ENCODE data around the gene BABAM2.
"Not testable (repeated sequence)": the region's sequence is repeated elsewhere in the genome, so short reads cannot be mapped to it uniquely, and the experiment has no call there.

The BABAM2 gene

DNA sequence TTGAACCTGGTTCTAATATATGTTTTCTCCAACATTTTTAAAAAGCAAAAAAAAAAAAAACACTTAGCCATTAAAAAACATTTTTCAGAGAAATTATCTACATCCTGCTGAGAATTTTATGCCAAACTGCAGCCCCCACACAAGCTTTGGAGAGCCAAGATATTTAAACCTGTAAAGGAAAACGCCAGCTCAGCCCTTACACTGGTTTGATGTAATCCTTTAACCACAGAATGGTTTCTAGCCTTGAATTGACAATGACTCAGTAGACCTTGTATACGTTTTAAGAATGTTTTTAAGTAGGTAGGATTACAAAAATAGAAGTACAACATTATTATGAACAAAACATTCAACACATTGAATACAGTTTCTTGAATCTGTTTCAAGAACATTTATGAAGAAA, 113.6 kb downstream of the BABAM2 start:
- POLR2A ChIA-PET = interaction anchor here (0.6 kb wide), 1 partner anchor 508 kb away, joined by 3 read pairs; no protein-coding TSS in a partner anchor
- 40% methylated on average over 1 of the region's 2 CpGs for whole genome bisulfite sequencing (ENCODE audit: insufficient coverage)
- H3K4me3 ChIP-seq (ENCODE audit: control insufficient read depth in 1 of 7, extremely low read depth in 1 of 7, insufficient read depth in 4 of 7, low read depth in 2 of 7, low read length in 6 of 7) = no peak overlapping the region
- DNase-seq = peak in 2 of 3 donors; percentile 45 to 54
- peaks cover 0 to 17% (median 3%) of the 10 kb centered on the region in 4 experiments for H3K4me1 ChIP-seq (ENCODE audit: control extremely low read depth in 1 of 4, control insufficient read depth in 4 of 4, insufficient read depth in 4 of 4, low read length in 3 of 4)
- peaks cover 0 to 2% (median 0%) of the 10 kb centered on the region in 4 experiments for H3K36me3 ChIP-seq (ENCODE audit: control insufficient read depth in 4 of 4, insufficient read depth in 4 of 4, low read length in 3 of 4)
- H3K9me3 ChIP-seq (ENCODE audit: control extremely low read depth in 1 of 5, control insufficient read depth in 4 of 5, insufficient read depth in 2 of 5, low read depth in 1 of 5, low read length in 4 of 5) = no peaks in the 10 kb centered on the region
- no peak overlapping the region for H3K27ac ChIP-seq (ENCODE audit: insufficient read depth in 1 of 2, low read depth in 1 of 2, low read length in 2 of 2, poor library complexity in 1 of 2, severe bottlenecking in 2 of 2)
- CTCF ChIA-PET = interaction anchor here (0.6 to 0.8 kb wide), 2 partner anchors 30 to 39 kb away, joined by 3 to 4 read pairs; no protein-coding TSS in a partner anchor
- no peaks in the 10 kb centered on the region for H3K27me3 ChIP-seq (replicated peaks in 2 of 5; ENCODE audit: control insufficient read depth in 4 of 5, insufficient read depth in 5 of 5, low read length in 4 of 5)

DNA sequence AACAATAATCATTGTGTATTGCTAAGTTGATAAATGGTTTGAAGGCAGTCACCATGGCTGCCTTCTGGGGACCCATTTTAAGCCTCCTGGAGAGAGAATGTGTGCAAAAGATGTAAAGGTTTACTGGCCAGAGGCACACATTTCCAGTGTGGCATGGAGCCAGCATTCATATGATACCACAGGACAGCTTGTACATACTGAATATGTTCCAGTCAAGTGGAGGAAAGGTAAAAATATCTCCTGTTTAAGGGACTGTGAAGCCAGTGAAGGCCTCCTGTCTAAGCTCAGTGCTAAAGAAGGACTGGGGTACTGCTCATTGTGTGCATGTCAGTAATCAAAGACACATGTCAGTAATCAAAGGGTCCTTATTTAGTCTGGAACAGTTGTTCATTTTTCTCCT, 119.2 kb downstream of the BABAM2 start:
- H3K9me3 ChIP-seq (ENCODE audit: control extremely low read depth in 1 of 5, control insufficient read depth in 4 of 5, insufficient read depth in 2 of 5, low read depth in 1 of 5, low read length in 4 of 5) = peaks cover 0 to 1% (median 0%) of the 10 kb centered on the region in 5 experiments
- H3K36me3 ChIP-seq (ENCODE audit: control insufficient read depth in 4 of 4, insufficient read depth in 4 of 4, low read length in 3 of 4) = peaks cover 0 to 5% (median 0%) of the 10 kb centered on the region in 4 experiments
- no peak overlapping the region for H3K4me3 ChIP-seq (ENCODE audit: control insufficient read depth in 1 of 7, extremely low read depth in 1 of 7, insufficient read depth in 4 of 7, low read depth in 2 of 7, low read length in 6 of 7)
- CTCF ChIA-PET = interaction anchor here (1.5 kb wide), 1 partner anchor 13 kb away, joined by 4 read pairs; no protein-coding TSS in a partner anchor
- no peaks in the 10 kb centered on the region for H3K27me3 ChIP-seq (replicated peaks in 2 of 5; ENCODE audit: control insufficient read depth in 4 of 5, insufficient read depth in 5 of 5, low read length in 4 of 5)
- POLR2A ChIA-PET = no interaction called here
- peaks cover 0 to 3% (median 0%) of the 10 kb centered on the region in 4 experiments for H3K4me1 ChIP-seq (ENCODE audit: control extremely low read depth in 1 of 4, control insufficient read depth in 4 of 4, insufficient read depth in 4 of 4, low read length in 3 of 4)
- no peak overlapping the region for H3K27ac ChIP-seq (ENCODE audit: insufficient read depth in 1 of 2, low read depth in 1 of 2, low read length in 2 of 2, poor library complexity in 1 of 2, severe bottlenecking in 2 of 2)
- no peak for DNase-seq

DNA sequence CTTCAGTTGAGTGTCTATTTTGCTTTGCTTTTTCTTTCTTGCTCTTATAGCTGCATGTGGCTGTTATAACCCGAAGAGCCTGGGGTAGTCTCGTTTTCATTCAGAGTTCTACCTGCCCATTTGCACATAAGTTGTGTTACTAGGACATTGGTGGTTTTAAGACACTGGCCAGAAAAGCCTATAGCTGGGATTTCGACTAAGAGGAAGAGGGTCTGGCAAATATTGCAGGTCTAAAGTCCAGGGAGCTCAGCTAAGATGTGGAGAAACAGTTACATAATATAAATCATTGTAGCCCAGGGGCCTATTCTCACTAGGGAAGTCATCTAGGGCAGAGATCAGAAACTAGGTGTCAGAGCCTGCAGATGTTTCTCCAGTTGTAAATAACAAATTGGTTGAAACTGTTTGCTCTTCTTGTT, 120.8 kb downstream of the BABAM2 start:
- Histone ChIP-seq H3K27ac (ENCODE audit: insufficient read depth in 1 of 2, low read depth in 1 of 2, low read length in 2 of 2, poor library complexity in 1 of 2, severe bottlenecking in 2 of 2) (no peak overlapping the region), H3K4me3 (ENCODE audit: control insufficient read depth in 1 of 7, extremely low read depth in 1 of 7, insufficient read depth in 4 of 7, low read depth in 2 of 7, low read length in 6 of 7) (no peak overlapping the region), H3K27me3 (replicated peaks in 2 of 5; ENCODE audit: control insufficient read depth in 4 of 5, insufficient read depth in 5 of 5, low read length in 4 of 5) (no peaks in the 10 kb centered on the region), H3K4me1 (ENCODE audit: control extremely low read depth in 1 of 4, control insufficient read depth in 4 of 4, insufficient read depth in 4 of 4, low read length in 3 of 4) (no peaks in the 10 kb centered on the region), H3K9me3 (ENCODE audit: control extremely low read depth in 1 of 5, control insufficient read depth in 4 of 5, insufficient read depth in 2 of 5, low read depth in 1 of 5, low read length in 4 of 5) (peaks cover 0 to 1% (median 0%) of the 10 kb centered on the region in 5 experiments), H3K36me3 (ENCODE audit: control insufficient read depth in 4 of 4, insufficient read depth in 4 of 4, low read length in 3 of 4) (peaks cover 0 to 5% (median 0%) of the 10 kb centered on the region in 4 experiments)
- ChIA-PET POLR2A (no interaction called here), CTCF (interaction anchor here (1.3 to 1.5 kb wide), 2 partner anchors 12 to 14 kb away, joined by 3 to 4 read pairs; no protein-coding TSS in a partner anchor)
- DNase-seq = no peak
- 92% methylated on average over 2 of the region's 3 CpGs for WGBS (ENCODE audit: insufficient coverage)

DNA sequence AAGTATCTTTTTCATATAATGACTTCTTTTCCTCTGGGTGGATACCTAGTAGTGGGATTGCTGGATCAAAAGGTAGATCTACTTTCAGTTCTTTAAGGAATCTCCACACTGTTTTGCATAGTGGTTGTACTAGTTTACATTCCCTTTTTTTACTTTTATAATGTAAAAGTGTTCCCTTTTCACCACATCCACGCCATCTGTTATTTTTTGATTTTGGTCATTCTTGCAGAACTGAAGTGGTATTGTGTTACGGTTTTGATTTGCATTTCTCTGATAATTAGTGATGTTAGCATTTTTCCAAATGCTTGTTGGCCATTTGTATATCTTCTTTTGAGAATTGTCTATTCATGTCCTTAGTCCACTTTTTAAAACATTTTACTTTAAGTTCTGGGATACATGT, 127.9 kb downstream of the BABAM2 start:
- DNase-seq; H3K36me3 ChIP-seq (ENCODE audit: control insufficient read depth in 4 of 4, insufficient read depth in 4 of 4, low read length in 3 of 4); CTCF ChIA-PET; H3K4me3 ChIP-seq (ENCODE audit: control insufficient read depth in 1 of 7, extremely low read depth in 1 of 7, insufficient read depth in 4 of 7, low read depth in 2 of 7, low read length in 6 of 7); H3K9me3 ChIP-seq (ENCODE audit: control extremely low read depth in 1 of 5, control insufficient read depth in 4 of 5, insufficient read depth in 2 of 5, low read depth in 1 of 5, low read length in 4 of 5); H3K4me1 ChIP-seq (ENCODE audit: control extremely low read depth in 1 of 4, control insufficient read depth in 4 of 4, insufficient read depth in 4 of 4, low read length in 3 of 4); H3K27ac ChIP-seq (ENCODE audit: insufficient read depth in 1 of 2, low read depth in 1 of 2, low read length in 2 of 2, poor library complexity in 1 of 2, severe bottlenecking in 2 of 2); H3K27me3 ChIP-seq (replicated peaks in 2 of 5; ENCODE audit: control insufficient read depth in 4 of 5, insufficient read depth in 5 of 5, low read length in 4 of 5); POLR2A ChIA-PET: not testable (repeated sequence)
- WGBS (ENCODE audit: insufficient coverage) = no CpG with 5 or more reads among the region's 2 CpGs

DNA sequence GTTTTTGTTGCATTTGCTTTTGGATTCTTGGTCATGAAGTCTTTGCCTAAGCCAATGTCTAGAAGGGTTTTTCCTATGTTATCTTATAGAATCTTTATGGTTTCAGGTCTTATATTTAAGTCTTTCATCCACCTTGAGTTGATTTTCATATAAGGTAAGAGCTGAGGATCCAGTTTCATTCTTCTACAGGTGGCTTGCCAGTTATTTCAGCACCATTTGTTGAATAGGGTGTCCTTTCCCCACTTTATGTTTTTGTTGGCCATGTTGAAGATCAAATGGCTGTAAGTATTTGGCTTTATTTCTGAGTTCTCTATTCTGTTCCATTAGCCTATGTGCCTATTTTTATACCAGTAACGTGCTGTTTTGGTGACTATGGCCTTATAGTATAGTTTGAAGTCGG, 129.0 kb downstream of the BABAM2 start:
- H3K9me3 ChIP-seq (ENCODE audit: control extremely low read depth in 1 of 5, control insufficient read depth in 4 of 5, insufficient read depth in 2 of 5, low read depth in 1 of 5, low read length in 4 of 5); POLR2A ChIA-PET; H3K4me1 ChIP-seq (ENCODE audit: control extremely low read depth in 1 of 4, control insufficient read depth in 4 of 4, insufficient read depth in 4 of 4, low read length in 3 of 4); H3K36me3 ChIP-seq (ENCODE audit: control insufficient read depth in 4 of 4, insufficient read depth in 4 of 4, low read length in 3 of 4); H3K4me3 ChIP-seq (ENCODE audit: control insufficient read depth in 1 of 7, extremely low read depth in 1 of 7, insufficient read depth in 4 of 7, low read depth in 2 of 7, low read length in 6 of 7); DNase-seq; CTCF ChIA-PET; H3K27ac ChIP-seq (ENCODE audit: insufficient read depth in 1 of 2, low read depth in 1 of 2, low read length in 2 of 2, poor library complexity in 1 of 2, severe bottlenecking in 2 of 2); H3K27me3 ChIP-seq (replicated peaks in 2 of 5; ENCODE audit: control insufficient read depth in 4 of 5, insufficient read depth in 5 of 5, low read length in 4 of 5): not testable (repeated sequence)
- 100% methylated on average over 1 of the region's 2 CpGs for WGBS (ENCODE audit: insufficient coverage)

DNA sequence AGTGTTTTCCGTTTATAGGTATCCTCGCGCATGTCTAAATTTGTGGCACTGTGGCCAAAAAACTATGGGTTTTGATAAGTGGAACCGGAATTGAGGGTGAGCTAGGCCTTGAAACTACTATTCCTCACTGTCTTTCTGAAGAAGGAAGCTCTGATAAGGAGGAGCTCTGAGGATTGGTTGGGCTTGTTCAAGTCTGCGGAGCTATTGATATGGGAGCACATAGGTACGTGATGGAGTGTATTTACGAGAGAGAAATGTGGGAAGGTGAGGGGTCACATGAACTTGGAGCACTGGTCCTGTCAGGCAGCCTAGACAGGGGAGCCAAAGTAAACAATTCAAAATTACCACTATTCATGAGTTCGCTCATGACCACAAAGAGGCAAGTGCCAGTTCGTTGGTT, 131.4 kb downstream of the BABAM2 start:
- H3K27ac ChIP-seq (ENCODE audit: insufficient read depth in 1 of 2, low read depth in 1 of 2, low read length in 2 of 2, poor library complexity in 1 of 2, severe bottlenecking in 2 of 2) = no peak overlapping the region
- 96% methylated on average over 4 of the region's 9 CpGs for WGBS (ENCODE audit: insufficient coverage)
- no peaks in the 10 kb centered on the region for H3K4me1 ChIP-seq (ENCODE audit: control extremely low read depth in 1 of 4, control insufficient read depth in 4 of 4, insufficient read depth in 4 of 4, low read length in 3 of 4)
- ChIA-PET POLR2A (no interaction called here), CTCF (no interaction called here)
- H3K27me3 ChIP-seq (replicated peaks in 2 of 5; ENCODE audit: control insufficient read depth in 4 of 5, insufficient read depth in 5 of 5, low read length in 4 of 5) = no peaks in the 10 kb centered on the region
- H3K4me3 ChIP-seq (ENCODE audit: control insufficient read depth in 1 of 7, extremely low read depth in 1 of 7, insufficient read depth in 4 of 7, low read depth in 2 of 7, low read length in 6 of 7) = no peak overlapping the region
- H3K36me3 ChIP-seq (ENCODE audit: control insufficient read depth in 4 of 4, insufficient read depth in 4 of 4, low read length in 3 of 4) = peaks cover 0 to 12% (median 4%) of the 10 kb centered on the region in 4 experiments
- peaks cover 0 to 2% (median 0%) of the 10 kb centered on the region in 5 experiments for H3K9me3 ChIP-seq (ENCODE audit: control extremely low read depth in 1 of 5, control insufficient read depth in 4 of 5, insufficient read depth in 2 of 5, low read depth in 1 of 5, low read length in 4 of 5)
- DNase-seq = no peak

DNA sequence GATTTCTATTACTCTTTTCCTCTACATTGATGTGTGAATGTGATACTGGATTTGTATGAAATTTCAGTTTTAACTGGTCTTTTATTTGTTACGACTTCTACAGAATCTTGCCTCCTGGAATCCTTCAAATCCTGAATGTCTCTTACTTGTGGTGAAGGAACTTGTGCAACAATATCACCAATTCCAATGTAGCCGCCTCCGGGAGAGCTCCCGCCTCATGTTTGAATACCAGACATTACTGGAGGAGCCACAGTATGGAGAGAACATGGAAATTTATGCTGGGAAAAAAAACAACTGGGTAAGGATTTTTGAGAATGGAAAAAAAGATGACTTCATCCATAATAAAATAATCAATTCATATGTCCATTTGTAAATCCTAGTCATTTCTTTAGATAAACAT, 134.6 kb downstream of the BABAM2 start:
- POLR2A ChIA-PET = no interaction called here
- no CpG with 5 or more reads among the region's 4 CpGs for WGBS (ENCODE audit: insufficient coverage)
- CTCF ChIA-PET = no interaction called here
- DNase-seq = no peak
- Histone ChIP-seq H3K9me3 (ENCODE audit: control extremely low read depth in 1 of 5, control insufficient read depth in 4 of 5, insufficient read depth in 2 of 5, low read depth in 1 of 5, low read length in 4 of 5) (no peaks in the 10 kb centered on the region), H3K4me3 (ENCODE audit: control insufficient read depth in 1 of 7, extremely low read depth in 1 of 7, insufficient read depth in 4 of 7, low read depth in 2 of 7, low read length in 6 of 7) (no peak overlapping the region), H3K4me1 (ENCODE audit: control extremely low read depth in 1 of 4, control insufficient read depth in 4 of 4, insufficient read depth in 4 of 4, low read length in 3 of 4) (no peaks in the 10 kb centered on the region), H3K36me3 (ENCODE audit: control insufficient read depth in 4 of 4, insufficient read depth in 4 of 4, low read length in 3 of 4) (peaks cover 0 to 14% (median 6%) of the 10 kb centered on the region in 4 experiments), H3K27me3 (replicated peaks in 2 of 5; ENCODE audit: control insufficient read depth in 4 of 5, insufficient read depth in 5 of 5, low read length in 4 of 5) (no peaks in the 10 kb centered on the region), H3K27ac (ENCODE audit: insufficient read depth in 1 of 2, low read depth in 1 of 2, low read length in 2 of 2, poor library complexity in 1 of 2, severe bottlenecking in 2 of 2) (no peak overlapping the region)

Measured in common myeloid progenitor, CD34-positive (primary cell).